ENCODE measurements around the gene BUB1B. TPM values are rescaled to one million over a fixed set of nuclear protein-coding genes. Genes with fewer than 3 reads are reported as not detected.

BUB1B gene
- total and polyA plus RNA-seq, 4 donors = 0.08 to 31.1 (median 0.84) TPM

GRCh38 chr15:40233727-40234577, 73.1 kb downstream of the BUB1B start:
- WGBS = 96% methylated on average over 11 of the region's 11 CpGs
- TF ChIP-seq FOXA2 (IDR thresholded peaks at IDR 0.05) (no peak), REST (IDR thresholded peaks at IDR 0.05) (no peak), GABPA (IDR thresholded peaks at IDR 0.05 in 1 of 2, conservative IDR thresholded peaks at IDR 0.05 in 1 of 2) (no peak), HNF4A (conservative IDR thresholded peaks at IDR 0.05) (no peak), SP1 (IDR thresholded peaks at IDR 0.05) (no peak), YY1 (IDR thresholded peaks at IDR 0.05) (no peak), RAD21 (IDR thresholded peaks at IDR 0.05) (no peak), NR2F2 (IDR thresholded peaks at IDR 0.05) (no peak), ZBTB33 (IDR thresholded peaks at IDR 0.05) (no peak), TAF1 (conservative IDR thresholded peaks at IDR 0.05) (no peak), RXRA (IDR thresholded peaks at IDR 0.05) (no peak), MAX (IDR thresholded peaks at IDR 0.05) (no peak), EGR1 (IDR thresholded peaks at IDR 0.05; ENCODE audit: low read depth in 2 of 2) (no peak), FOXA1 (IDR thresholded peaks at IDR 0.05) (no peak), ATF3 (IDR thresholded peaks at IDR 0.05) (no peak)

GRCh38 chr15:40234783-40235182, 73.9 kb downstream of the BUB1B start:
- peaks cover 0 to 4% (median 1%) of the 10 kb centered on the region in 4 donors for H3K27me3 ChIP-seq (ENCODE audit: control insufficient read depth in 4 of 4, insufficient read depth in 4 of 4, low read length in 3 of 4)
- no peak for DNase-seq (ENCODE audit: low spot score)
- H3K36me3 ChIP-seq (ENCODE audit: control insufficient read depth in 4 of 4, insufficient read depth in 3 of 4, low read depth in 1 of 4, low read length in 3 of 4) = no peaks in the 10 kb centered on the region
- no peak overlapping the region for H3K27ac ChIP-seq (ENCODE audit: low read depth in 1 of 2, low read length in 2 of 2)
- no peaks in the 10 kb centered on the region for H3K9me3 ChIP-seq (ENCODE audit: control insufficient read depth in 4 of 4, low read length in 3 of 4)
- H3K4me1 ChIP-seq (ENCODE audit: control insufficient read depth in 4 of 4, insufficient read depth in 4 of 4, low read length in 3 of 4) = peaks cover 0 to 3% (median 1%) of the 10 kb centered on the region in 4 donors
- no peak overlapping the region for H3K4me3 ChIP-seq (ENCODE audit: low read depth in 1 of 3, low read length in 3 of 3)
- WGBS = 85% methylated on average over 4 of the region's 4 CpGs
- no peak for TF ChIP-seq FOXA2 (IDR thresholded peaks at IDR 0.05)
- no peak for TF ChIP-seq HNF4G (IDR thresholded peaks at IDR 0.05)
- TF ChIP-seq CTCF (IDR thresholded peaks at IDR 0.05; ENCODE audit: low read depth, low read length, missing input control) = no peak
- no peak for TF ChIP-seq MAX (IDR thresholded peaks at IDR 0.05)
- no peak for TF ChIP-seq TAF1 (conservative IDR thresholded peaks at IDR 0.05)
- no peak for TF ChIP-seq SP1 (IDR thresholded peaks at IDR 0.05)
- TF ChIP-seq FOXA1 (IDR thresholded peaks at IDR 0.05) = no peak
- no peak for TF ChIP-seq NR2F2 (IDR thresholded peaks at IDR 0.05)
- no peak for TF ChIP-seq RXRA (IDR thresholded peaks at IDR 0.05)
- no peak overlapping the region for H3K9ac ChIP-seq (ENCODE audit: low read depth in 1 of 2, low read length in 2 of 2)

More at GRCh38 chr15:40233727-40234577, 73.1 kb downstream of the BUB1B start:
- H3K36me3 ChIP-seq (ENCODE audit: control insufficient read depth in 4 of 4, insufficient read depth in 3 of 4, low read depth in 1 of 4, low read length in 3 of 4) = no peaks in the 10 kb centered on the region
- no peak overlapping the region for H3K9ac ChIP-seq (ENCODE audit: low read depth in 1 of 2, low read length in 2 of 2)
- DNase-seq (ENCODE audit: low spot score) = no peak
- H3K4me1 ChIP-seq (ENCODE audit: control insufficient read depth in 4 of 4, insufficient read depth in 4 of 4, low read length in 3 of 4) = peaks cover 0 to 1% (median under 1%) of the 10 kb centered on the region in 4 donors
- H3K27me3 ChIP-seq (ENCODE audit: control insufficient read depth in 4 of 4, insufficient read depth in 4 of 4, low read length in 3 of 4) = peaks cover 0 to 2% (median 0%) of the 10 kb centered on the region in 4 donors
- no peaks in the 10 kb centered on the region for H3K9me3 ChIP-seq (ENCODE audit: control insufficient read depth in 4 of 4, low read length in 3 of 4)
- no peak overlapping the region for H3K4me3 ChIP-seq (ENCODE audit: low read depth in 1 of 3, low read length in 3 of 3)
- H3K27ac ChIP-seq (ENCODE audit: low read depth in 1 of 2, low read length in 2 of 2) = no peak overlapping the region
